K562 (cell line): ENCODE results near the gene SCARB2. TPM values are rescaled to one million over a fixed set of nuclear protein-coding genes. Genes with fewer than 3 reads are reported as not detected.

Experiments used
- ATAC-seq: fragments of 200-7000 bp; cut with Tn5 transposase; 3 replicates; pipeline ENCODE4 v1.9.1; 2020; ENCODE audit warnings: moderate library complexity
- BruUV-seq: library from RNA; stranded (reverse); fragments of 400-500 nt; replicated peaks from 2 replicates; lab custom pipeline; 2021; lab: Mats Ljungman, UMichigan
- CTCF ChIA-PET: fragments of 300-600 bp; formaldehyde crosslinking; extraction: SDS; loops from one replicate; lab custom pipeline; 2021; ENCODE audit warnings: low intra/inter-chr PET ratio; lab: Yijun Ruan, JAX
- POLR2A ChIA-PET: fragments of 300-600, 350-650 bp; sonication (Branson Sonifier 250); formaldehyde crosslinking; extraction: SDS; loops from one replicate; lab custom pipeline; 2021; ENCODE audit warnings: antibody characterized with exemption, inconsistent platforms; lab: Yijun Ruan, JAX
- DNase-seq, 4 experiments: peaks; one replicate each; pipeline versions ENCODE4 v3.0.0 to v3.0.0-alpha.2; 2011 to 2018; ENCODE audit warnings: low spot score in 3 of 4, mixed read lengths in 3 of 4; ENCODE audit errors: extremely low read depth in 1 of 4
- FAIRE-seq: peaks from 2 replicates; lab custom pipeline; 2011; peaks lifted over from hg19 to GRCh38; lab: Jason Lieb, UNC
- H2AFZ ChIP-seq: 2 replicates; pipeline ENCODE4 v1.6.0; 2011; ENCODE audit warnings: low read depth, low read length, control low read depth, inconsistent platforms
- H3K27ac ChIP-seq: fragments of 200-600 bp; 3 replicates; pipeline ENCODE4 v1.8.0; 2011; ENCODE audit warnings: low read depth, mild to moderate bottlenecking, control low read depth, inconsistent platforms, low read length, moderate library complexity, mixed read lengths; ENCODE audit errors: extremely low read depth
- H3K27me3 ChIP-seq, 2 experiments: fragments of 300-600 bp in 1 of 2; 2 replicates in 1 of 2; 3 replicates in 1 of 2; pipeline versions ENCODE4 v1.6.0 to v1.8.0; 2011; ENCODE audit warnings: inconsistent platforms in 2 of 2, low read length in 2 of 2, mild to moderate bottlenecking in 1 of 2, mixed read lengths in 1 of 2, moderate library complexity in 1 of 2; ENCODE audit not compliant: control insufficient read depth in 2 of 2, insufficient read depth in 2 of 2
- H3K36me3 ChIP-seq: fragments of 300-600 bp; 3 replicates; pipeline ENCODE4 v1.8.0; 2011; ENCODE audit warnings: mild to moderate bottlenecking, low read length, inconsistent platforms; ENCODE audit not compliant: control insufficient read depth, insufficient read depth
- H3K4me1 ChIP-seq, 2 experiments: fragments of 200-600 bp in 1 of 2; replicated peaks in 1 of 2; 2 replicates in 1 of 2; 3 replicates in 1 of 2; pipeline versions ENCODE4 v1.5.1 to v1.8.0; 2011; ENCODE audit warnings: inconsistent platforms in 2 of 2, low read length in 2 of 2, mild to moderate bottlenecking in 1 of 2, mixed read lengths in 1 of 2, moderate library complexity in 1 of 2; ENCODE audit not compliant: control insufficient read depth in 2 of 2, insufficient read depth in 2 of 2
- H3K4me2 ChIP-seq: 2 replicates; pipeline ENCODE4 v1.6.1; 2011; ENCODE audit warnings: low read length, control low read depth, inconsistent platforms, mixed read lengths; ENCODE audit not compliant: insufficient read depth
- H3K4me3 ChIP-seq: fragments of 200-600 bp; sonication (generic), shearing (Covaris generic); 2 replicates; pipeline ENCODE4 v1.5.1; 2016; ENCODE audit warnings: control low read depth, inconsistent platforms
- H3K79me2 ChIP-seq: fragments of 200-600 bp; 3 replicates; pipeline ENCODE4 v1.8.0; 2011; ENCODE audit warnings: low read length, inconsistent platforms; ENCODE audit not compliant: control insufficient read depth, insufficient read depth
- H3K9ac ChIP-seq, 2 experiments: 2 replicates each; pipeline versions ENCODE4 v1.6.0 to v1.6.1; 2011; ENCODE audit warnings: low read depth in 2 of 2, low read length in 2 of 2, control low read depth in 1 of 2, inconsistent platforms in 1 of 2, mild to moderate bottlenecking in 1 of 2, mixed read lengths in 1 of 2; ENCODE audit not compliant: insufficient read depth in 1 of 2
- H3K9me1 ChIP-seq: one replicate; pipeline ENCODE4 v1.6.0; 2011; ENCODE audit warnings: inconsistent platforms, mild to moderate bottlenecking, low read length, moderate library complexity; ENCODE audit not compliant: control insufficient read depth, insufficient read depth
- H3K9me3 ChIP-seq: replicated peaks from 2 replicates; pipeline ENCODE4 v1.5.1; 2011; ENCODE audit warnings: low read depth, low read length, inconsistent platforms; ENCODE audit not compliant: control insufficient read depth, insufficient read depth
- H4K20me1 ChIP-seq: replicated peaks from 2 replicates; pipeline ENCODE4 v1.6.1; 2011; ENCODE audit warnings: low read length, inconsistent platforms, mixed read lengths; ENCODE audit not compliant: control insufficient read depth, insufficient read depth
- ZNF766 ChIP-seq: fragments of 200-800 bp; sonication (Bioruptor generic); conservative IDR thresholded peaks from 2 replicates; pipeline ENCODE4 v1.6.1; 2016; ENCODE audit warnings: missing genetic modification characterization, missing compliant biosample characterization
- WGBS: fragments of 100-300 bp; shearing (Covaris generic); methylation state at CpG from one replicate; pipeline ENCODE4 v1.1.6; 2016; ENCODE audit warnings: low coverage, mixed read lengths; ENCODE audit not compliant: insufficient coverage; ENCODE audit errors: missing lambda C conversion rate; 5-methylcytosine and 5-hydroxymethylcytosine counted together
- in situ Hi-C: fragments of 300-500 bp; cut with MboI; formaldehyde crosslinking; loops from 4 replicates; pipeline ENCODE4 v1.15.0; 2018; ENCODE audit warnings: inconsistent platforms, mixed read lengths
- intact Hi-C: fragments of 100-400 bp; cut with micrococcal nuclease; formaldehyde crosslinking; loops from 2 replicates; pipeline ENCODE4 v1.14.2; 2022
- polyA plus RNA-seq, 8 experiments: library from polyadenylated mRNA; depleted of rRNA in 4 of 8; stranded (reverse) in 5 of 8; unstranded in 3 of 8; fragments of >200 nt; fragmentation: Nextera tagmentation in 2 of 8; fragmentation: Illumina TruSeq in 1 of 8; extraction: Ambion mirVana in 2 of 8; extraction: Trizol in 1 of 8; gene quantifications; 2 replicates each; pipeline versions ENCODE4 v1.2.1 to v1.2.3, GENCODE V29; 2011 to 2014; ENCODE audit warnings: inconsistent platforms in 1 of 8, missing spikeins in 1 of 8
- total RNA-seq, 7 experiments: library from RNA; depleted of rRNA in 6 of 7; stranded (reverse); fragments of >200 nt in 6 of 7; fragmentation: Illumina TruSeq in 2 of 7; extraction: Trizol in 2 of 7; gene quantifications; 2 replicates each; pipeline versions ENCODE4 v1.2.1 to v1.2.3, GENCODE V29; 2011 to 2021; ENCODE audit warnings: low replicate concordance in 1 of 7
- TF ChIP-seq, protein P1 (sequence below): fragments of 450-650 bp; conservative IDR thresholded peaks from 2 replicates; pipeline ENCODE4 v1.6.1; 2016; ENCODE audit warnings: missing genetic modification characterization, low read depth, mild to moderate bottlenecking, control low read depth, missing compliant biosample characterization

Gene SCARB2
- total and polyA plus RNA-seq, 9 of the 15 experiments (the other 6 are each of a cell fraction or from before 2014, with no cell fraction given): 6.1 to 25.8 (median 17.8) TPM

GRCh38 chr4:76216975-76217814 lies 3.6 kb upstream of the SCARB2 start:
- no peak overlapping the region for H2AFZ ChIP-seq
- no peak overlapping the region for H3K4me3 ChIP-seq
- no peak for DNase-seq
- ChIA-PET CTCF (no interaction called here), POLR2A (interaction anchor here (0.6 to 1.5 kb wide), 3 partner anchors 13 to 158 kb away, joined by 3 read pairs; no protein-coding TSS in a partner anchor)
- no peak for FAIRE-seq
- no peak overlapping the region for H3K9ac ChIP-seq
- H3K4me1 ChIP-seq: peaks cover 15 to 20% of the 10 kb centered on the region in 2 experiments
- intact Hi-C loops (no loop called here), in situ Hi-C loops (no loop called here)
- no TSS peak for BruUV-seq
- H3K27ac ChIP-seq: no peak overlapping the region
- H3K79me2 ChIP-seq: peaks cover 14% of the 10 kb centered on the region
- WGBS: 68% methylated on average over 6 of the region's 6 CpGs
- H3K4me2 ChIP-seq: no peak overlapping the region
- TF ChIP-seq ZNF766 (CRISPR knock-in tag): peak; percentile 77
- TF ChIP-seq, protein P1, sequence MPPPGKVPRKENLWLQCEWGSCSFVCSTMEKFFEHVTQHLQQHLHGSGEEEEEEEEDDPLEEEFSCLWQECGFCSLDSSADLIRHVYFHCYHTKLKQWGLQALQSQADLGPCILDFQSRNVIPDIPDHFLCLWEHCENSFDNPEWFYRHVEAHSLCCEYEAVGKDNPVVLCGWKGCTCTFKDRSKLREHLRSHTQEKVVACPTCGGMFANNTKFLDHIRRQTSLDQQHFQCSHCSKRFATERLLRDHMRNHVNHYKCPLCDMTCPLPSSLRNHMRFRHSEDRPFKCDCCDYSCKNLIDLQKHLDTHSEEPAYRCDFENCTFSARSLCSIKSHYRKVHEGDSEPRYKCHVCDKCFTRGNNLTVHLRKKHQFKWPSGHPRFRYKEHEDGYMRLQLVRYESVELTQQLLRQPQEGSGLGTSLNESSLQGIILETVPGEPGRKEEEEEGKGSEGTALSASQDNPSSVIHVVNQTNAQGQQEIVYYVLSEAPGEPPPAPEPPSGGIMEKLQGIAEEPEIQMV: no peak
- no peaks in the 10 kb centered on the region for H3K9me3 ChIP-seq
- H3K27me3 ChIP-seq: no peaks in the 10 kb centered on the region
- ATAC-seq: no peak
- H3K9me1 ChIP-seq: no peaks in the 10 kb centered on the region
- no peaks in the 10 kb centered on the region for H3K36me3 ChIP-seq
- H4K20me1 ChIP-seq: no peaks in the 10 kb centered on the region
